Ascending aorta (tissue), 2 donors: ENCODE data around the gene GPR137B. TPM values are rescaled to one million over a fixed set of nuclear protein-coding genes. Genes with fewer than 3 reads are reported as not detected.
"Not testable (repeated sequence)": the region's sequence is repeated elsewhere in the genome, so short reads cannot be mapped to it uniquely, and the experiment has no call there.

ENCODE experiments used
- DNase-seq, 2 donors: peaks; one replicate each; pipeline ENCODE4 v3.0.0-alpha.2; 2019; ENCODE audit warnings: low spot score in 2 of 2
- H3K27ac ChIP-seq, 2 donors: fragments of 200-600 bp; sonication (generic); one replicate each; pipeline ENCODE4 v1.5.1; 2016 to 2017; ENCODE audit warnings: mild to moderate bottlenecking in 1 of 2
- H3K27me3 ChIP-seq: fragments of 200-600 bp; sonication (generic); one replicate; pipeline ENCODE4 v1.5.1; 2017
- H3K36me3 ChIP-seq, 2 donors: fragments of 200-600 bp; sonication (generic); one replicate each; pipeline ENCODE4 v1.5.1; 2016
- H3K4me1 ChIP-seq, 2 donors: fragments of 200-600 bp; sonication (generic); one replicate each; pipeline ENCODE4 v1.5.1; 2016 to 2017; ENCODE audit warnings: mild to moderate bottlenecking in 1 of 2
- H3K4me3 ChIP-seq, 2 donors: fragments of 200-600 bp; sonication (generic); one replicate each; pipeline ENCODE4 v1.5.1; 2016 to 2017; ENCODE audit warnings: mild to moderate bottlenecking in 1 of 2
- H3K9me3 ChIP-seq, 2 donors: fragments of 200-600 bp; sonication (generic); one replicate each; pipeline ENCODE4 v1.5.1; 2016
- intact Hi-C: fragments of 100-400 bp; cut with DNase I; formaldehyde crosslinking; loops from one replicate; pipeline ENCODE4 v1.15.1; 2023
- total RNA-seq: library from RNA; depleted of rRNA; stranded (reverse); fragments of >200 nt; gene quantifications from one replicate; pipeline ENCODE4 v1.1.0, GENCODE V29; 2016
- TF ChIP-seq, protein P1 (sequence below), 3 experiments: fragments of 200-600 bp in 2 of 3; fragments of 450-650 bp in 1 of 3; sonication (generic) in 2 of 3; IDR thresholded peaks; one replicate each; pipeline ENCODE4 v1.5.1; 2016 to 2019; ENCODE audit warnings: antibody characterized with exemption in 3 of 3, mild to moderate bottlenecking in 1 of 3, moderate library complexity in 1 of 3

Gene GPR137B, protein sequence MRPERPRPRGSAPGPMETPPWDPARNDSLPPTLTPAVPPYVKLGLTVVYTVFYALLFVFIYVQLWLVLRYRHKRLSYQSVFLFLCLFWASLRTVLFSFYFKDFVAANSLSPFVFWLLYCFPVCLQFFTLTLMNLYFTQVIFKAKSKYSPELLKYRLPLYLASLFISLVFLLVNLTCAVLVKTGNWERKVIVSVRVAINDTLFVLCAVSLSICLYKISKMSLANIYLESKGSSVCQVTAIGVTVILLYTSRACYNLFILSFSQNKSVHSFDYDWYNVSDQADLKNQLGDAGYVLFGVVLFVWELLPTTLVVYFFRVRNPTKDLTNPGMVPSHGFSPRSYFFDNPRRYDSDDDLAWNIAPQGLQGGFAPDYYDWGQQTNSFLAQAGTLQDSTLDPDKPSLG
- 22.5 TPM for total RNA-seq

DNA sequence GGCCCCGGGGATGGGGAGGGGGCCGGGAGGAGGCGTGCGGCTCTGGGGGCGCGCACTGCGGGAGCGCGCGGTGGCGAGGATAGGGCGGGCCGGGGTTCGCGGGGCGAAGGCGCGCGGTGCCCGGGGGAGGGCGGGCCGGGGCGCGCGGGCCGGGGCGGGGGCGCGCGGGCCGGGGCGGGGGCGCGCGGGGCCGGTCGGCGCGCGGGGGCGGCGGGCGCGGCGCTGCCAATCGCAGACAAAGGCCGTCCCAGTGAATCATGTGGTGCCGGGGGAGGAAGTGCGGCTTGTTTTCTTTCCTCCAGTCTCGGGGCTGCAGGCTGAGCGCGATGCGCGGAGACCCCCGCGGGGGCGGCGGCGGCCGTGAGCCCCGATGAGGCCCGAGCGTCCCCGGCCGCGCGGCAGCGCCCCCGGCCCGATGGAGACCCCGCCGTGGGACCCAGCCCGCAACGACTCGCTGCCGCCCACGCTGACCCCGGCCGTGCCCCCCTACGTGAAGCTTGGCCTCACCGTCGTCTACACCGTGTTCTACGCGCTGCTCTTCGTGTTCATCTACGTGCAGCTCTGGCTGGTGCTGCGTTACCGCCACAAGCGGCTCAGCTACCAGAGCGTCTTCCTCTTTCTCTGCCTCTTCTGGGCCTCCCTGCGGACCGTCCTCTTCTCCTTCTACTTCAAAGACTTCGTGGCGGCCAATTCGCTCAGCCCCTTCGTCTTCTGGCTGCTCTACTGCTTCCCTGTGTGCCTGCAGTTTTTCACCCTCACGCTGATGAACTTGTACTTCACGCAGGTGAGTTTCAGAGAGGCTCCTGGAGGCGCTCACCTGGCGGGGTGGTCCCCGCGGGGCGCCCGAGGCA, at the start of gene GPR137B:
Gene GPR137B (plus strand): TSS at position 287 of the 851 bp plus-strand sequence. CDS start 84 bp downstream, at position 371.
- Histone ChIP-seq H3K9me3 (no peaks in the 10 kb centered on the region), H3K4me3 (peak within 1 kb of the TSS; percentile 93 to 99), H3K36me3 (no peaks in the 10 kb centered on the region), H3K27ac (peak within 1 kb of the TSS in 1 of 2 donors; percentile 36), H3K27me3 (no peaks in the 10 kb centered on the region), H3K4me1 (peaks cover 0 to 12% of the 10 kb centered on the region in 2 donors)
- no peak for DNase-seq
- TF ChIP-seq, protein P1, sequence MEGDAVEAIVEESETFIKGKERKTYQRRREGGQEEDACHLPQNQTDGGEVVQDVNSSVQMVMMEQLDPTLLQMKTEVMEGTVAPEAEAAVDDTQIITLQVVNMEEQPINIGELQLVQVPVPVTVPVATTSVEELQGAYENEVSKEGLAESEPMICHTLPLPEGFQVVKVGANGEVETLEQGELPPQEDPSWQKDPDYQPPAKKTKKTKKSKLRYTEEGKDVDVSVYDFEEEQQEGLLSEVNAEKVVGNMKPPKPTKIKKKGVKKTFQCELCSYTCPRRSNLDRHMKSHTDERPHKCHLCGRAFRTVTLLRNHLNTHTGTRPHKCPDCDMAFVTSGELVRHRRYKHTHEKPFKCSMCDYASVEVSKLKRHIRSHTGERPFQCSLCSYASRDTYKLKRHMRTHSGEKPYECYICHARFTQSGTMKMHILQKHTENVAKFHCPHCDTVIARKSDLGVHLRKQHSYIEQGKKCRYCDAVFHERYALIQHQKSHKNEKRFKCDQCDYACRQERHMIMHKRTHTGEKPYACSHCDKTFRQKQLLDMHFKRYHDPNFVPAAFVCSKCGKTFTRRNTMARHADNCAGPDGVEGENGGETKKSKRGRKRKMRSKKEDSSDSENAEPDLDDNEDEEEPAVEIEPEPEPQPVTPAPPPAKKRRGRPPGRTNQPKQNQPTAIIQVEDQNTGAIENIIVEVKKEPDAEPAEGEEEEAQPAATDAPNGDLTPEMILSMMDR (IDR thresholded peaks at IDR 0.05): no peak
- intact Hi-C loops: no loop called here

DNA sequence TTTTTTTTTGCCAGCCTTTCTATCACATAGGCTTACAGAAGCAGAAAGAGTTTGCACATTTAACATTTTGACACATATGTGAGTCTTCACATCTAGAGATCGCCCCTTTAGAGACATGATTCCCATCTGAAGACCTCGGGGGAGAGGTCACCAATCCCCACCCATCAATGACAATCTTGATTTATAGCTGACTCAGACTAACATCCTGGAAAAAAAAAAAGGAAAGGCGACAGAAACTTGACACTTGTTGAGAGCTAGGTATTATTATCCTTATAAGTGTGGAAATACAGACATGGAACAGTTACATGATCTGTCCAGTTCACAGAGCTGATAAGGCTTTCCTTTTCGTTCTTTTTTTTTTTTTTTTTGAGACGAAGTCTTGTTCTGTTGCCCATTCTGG, 49.4 kb upstream of the GPR137B start:
- no peaks in the 10 kb centered on the region for H3K4me1 ChIP-seq
- H3K27me3 ChIP-seq: no peaks in the 10 kb centered on the region
- no peaks in the 10 kb centered on the region for H3K36me3 ChIP-seq
- H3K4me3 ChIP-seq: no peak overlapping the region
- TF ChIP-seq, protein P1 (IDR thresholded peaks at IDR 0.05): no peak
- H3K9me3 ChIP-seq: peaks cover 3 to 14% of the 10 kb centered on the region in 2 donors
- H3K27ac ChIP-seq: no peak overlapping the region
- intact Hi-C loops: no loop called here
- DNase-seq: no peak

DNA sequence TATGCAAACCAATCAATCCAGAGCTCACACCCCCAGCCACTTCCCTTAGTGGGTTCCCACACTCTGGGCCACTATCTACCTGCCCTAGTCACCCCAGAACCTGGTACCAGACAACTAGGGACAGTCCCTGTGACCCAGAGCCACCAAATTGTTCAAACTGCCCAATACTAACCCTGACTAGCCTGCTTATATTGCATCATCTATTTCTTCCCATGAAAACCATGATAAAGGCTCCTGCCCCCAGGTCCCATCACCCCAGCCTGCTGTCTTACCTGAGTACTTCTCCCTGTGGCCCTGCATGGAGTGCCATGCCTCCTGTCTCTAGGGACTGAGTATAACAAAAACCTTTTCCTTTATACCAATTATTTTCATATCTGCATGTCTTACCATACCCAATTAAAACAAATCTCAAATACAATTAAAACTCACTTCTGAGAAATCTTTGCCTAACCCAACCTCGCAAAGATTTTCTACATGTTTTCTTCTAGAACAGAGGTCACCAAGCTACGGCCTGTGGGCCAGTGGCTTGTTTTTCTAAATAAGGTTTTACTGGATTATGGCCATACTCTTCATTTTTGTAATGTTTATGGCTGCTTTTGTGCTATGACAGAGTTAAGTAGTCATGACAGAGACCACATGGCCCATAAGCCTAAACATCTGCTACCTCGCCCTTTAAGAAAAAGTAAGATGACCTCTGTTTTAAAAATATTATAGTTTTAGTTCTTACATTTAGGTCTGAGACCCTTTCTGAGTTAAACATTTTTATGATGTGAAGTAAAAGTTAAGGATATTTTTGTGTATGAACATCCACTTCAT, 46.4 kb upstream of the GPR137B start:
- no peaks in the 10 kb centered on the region for H3K27me3 ChIP-seq
- no peak for DNase-seq
- peaks cover 3 to 14% of the 10 kb centered on the region in 2 donors for H3K9me3 ChIP-seq
- TF ChIP-seq, protein P1 (IDR thresholded peaks at IDR 0.05): no peak
- H3K27ac ChIP-seq: peak overlapping the region in 1 of 2 donors; percentile 66
- intact Hi-C loops: no loop called here
- H3K4me3 ChIP-seq: no peak overlapping the region
- H3K36me3 ChIP-seq: no peaks in the 10 kb centered on the region
- no peaks in the 10 kb centered on the region for H3K4me1 ChIP-seq

DNA sequence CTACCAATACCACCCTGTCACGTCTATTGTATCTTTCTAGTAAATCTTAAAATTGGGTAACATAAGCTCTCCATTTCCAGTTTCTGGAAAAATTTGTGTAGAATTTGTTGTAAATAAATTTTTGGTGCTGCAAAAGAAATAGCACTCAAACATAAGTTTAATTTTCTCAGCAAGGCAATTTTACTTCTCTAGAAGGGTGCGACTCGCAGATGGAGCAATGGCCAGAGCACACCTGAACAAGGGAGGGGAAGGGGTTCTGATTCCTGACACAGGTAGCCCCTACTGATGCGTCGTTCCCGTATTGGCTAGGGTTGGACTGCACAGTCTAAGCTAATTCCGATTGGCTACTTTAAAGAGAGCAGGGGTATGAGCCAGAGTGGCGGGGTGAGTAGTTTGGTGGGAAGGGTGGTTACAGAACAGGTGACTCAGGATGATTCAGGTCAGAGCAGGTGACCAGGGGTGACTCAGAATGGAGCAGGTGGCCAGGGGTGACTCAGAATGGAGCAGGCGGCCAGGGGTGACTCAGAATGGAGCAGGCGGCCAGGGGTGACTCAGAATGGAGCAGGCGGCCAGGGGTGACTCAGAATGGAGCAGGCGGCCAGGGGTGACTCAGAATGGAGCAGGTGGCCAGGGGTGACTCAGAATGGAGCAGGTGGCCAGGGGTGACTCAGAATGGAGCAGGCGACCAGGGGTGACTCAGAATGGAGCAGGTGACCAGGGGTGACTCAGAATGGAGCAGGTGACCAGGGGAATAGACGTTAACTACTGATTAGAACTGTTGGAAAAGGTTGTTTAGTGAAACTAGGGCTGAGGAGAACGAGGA, 45.5 kb upstream of the GPR137B start:
- H3K4me1 ChIP-seq, H3K4me3 ChIP-seq, H3K36me3 ChIP-seq, H3K27me3 ChIP-seq, intact Hi-C loops: not testable (repeated sequence)
- peak; percentile 68 to 97 for DNase-seq
- Histone ChIP-seq H3K9me3 (peaks cover 3 to 14% of the 10 kb centered on the region in 2 donors), H3K27ac (peak overlapping the region; percentile 46 to 66)

DNA sequence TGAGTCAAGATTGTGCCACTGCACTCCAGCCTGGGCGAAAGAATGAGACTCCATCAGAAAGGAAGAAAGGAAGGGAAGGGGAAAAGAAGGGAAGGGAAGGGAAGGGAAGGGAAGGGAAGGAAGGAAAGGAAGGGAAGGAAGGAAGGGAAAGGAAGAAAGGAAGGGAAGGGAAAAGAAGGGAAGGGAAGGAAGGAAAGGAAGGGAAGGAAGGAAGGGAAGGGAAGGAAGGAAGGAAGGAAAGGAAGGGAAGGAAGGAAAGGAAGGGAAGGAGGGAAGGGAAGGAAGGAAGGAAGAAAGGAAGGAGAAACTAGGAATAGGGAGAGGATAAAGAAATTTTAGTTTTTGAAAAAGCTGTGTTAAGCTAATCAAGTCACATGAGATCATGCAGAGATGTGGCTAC, 44.1 kb upstream of the GPR137B start:
- Histone ChIP-seq H3K4me3 (no peak overlapping the region), H3K27me3 (no peaks in the 10 kb centered on the region), H3K27ac (no peak overlapping the region), H3K9me3 (peaks cover 3 to 14% of the 10 kb centered on the region in 2 donors), H3K4me1 (no peaks in the 10 kb centered on the region), H3K36me3 (no peaks in the 10 kb centered on the region)
- intact Hi-C loops: no loop called here
- TF ChIP-seq, protein P1 (IDR thresholded peaks at IDR 0.05): no peak
- no peak for DNase-seq
